Measurements from ENCODE around the gene PSME3.

PSME3 gene, protein sequence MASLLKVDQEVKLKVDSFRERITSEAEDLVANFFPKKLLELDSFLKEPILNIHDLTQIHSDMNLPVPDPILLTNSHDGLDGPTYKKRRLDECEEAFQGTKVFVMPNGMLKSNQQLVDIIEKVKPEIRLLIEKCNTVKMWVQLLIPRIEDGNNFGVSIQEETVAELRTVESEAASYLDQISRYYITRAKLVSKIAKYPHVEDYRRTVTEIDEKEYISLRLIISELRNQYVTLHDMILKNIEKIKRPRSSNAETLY
- total RNA-seq: 36.3 to 39.6 reads per million in 2 donors

DNA sequence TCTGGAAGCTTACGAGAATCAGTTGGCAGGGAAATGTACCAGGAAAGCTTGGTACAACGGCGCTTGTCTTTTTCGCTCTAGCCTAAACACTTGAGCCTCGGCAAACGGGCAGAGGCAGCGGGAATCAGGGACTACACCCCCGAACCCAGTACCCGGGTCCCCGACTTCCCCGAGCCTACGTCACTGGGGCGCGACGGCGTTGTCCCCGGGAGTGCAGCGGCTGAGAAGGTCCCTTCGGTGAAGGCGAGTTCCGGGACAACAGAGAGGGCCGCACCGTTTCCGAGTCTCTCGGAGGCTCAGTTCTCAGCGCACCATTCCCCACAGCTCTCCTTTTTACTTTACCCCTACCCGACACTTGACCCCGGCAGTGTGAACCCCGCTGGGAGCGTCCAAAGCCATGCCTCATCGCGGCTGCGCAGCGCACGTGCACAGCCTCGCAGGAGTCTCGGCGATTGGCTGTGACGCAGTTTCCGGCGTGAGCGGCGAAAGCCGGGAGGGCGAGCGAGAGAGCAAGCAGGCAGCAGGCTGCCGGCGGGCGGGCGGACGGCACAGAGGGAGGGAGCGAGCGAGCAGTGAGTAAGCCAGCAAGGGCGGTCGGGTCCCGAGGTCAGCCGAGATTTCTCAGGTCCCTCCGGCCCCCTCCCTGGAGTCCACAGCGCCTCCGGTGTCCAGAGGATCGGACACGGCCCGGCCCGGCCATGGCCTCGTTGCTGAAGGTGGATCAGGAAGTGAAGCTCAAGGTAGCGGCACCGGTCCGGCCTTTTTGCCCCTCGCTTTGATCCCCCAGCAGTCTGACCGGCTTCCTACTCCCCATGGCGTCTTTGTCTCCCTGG lies at the start of gene PSME3:
Gene PSME3 (plus strand): TSS at position 464 of the 833 bp plus-strand sequence. CDS start 235 bp downstream, at position 699.
- DNase-seq: peak; percentile 82

- DNase-seq: no peak
Observed at GRCh38 chr17:42783791-42784138, 49.4 kb upstream of the PSME3 start.

DNA sequence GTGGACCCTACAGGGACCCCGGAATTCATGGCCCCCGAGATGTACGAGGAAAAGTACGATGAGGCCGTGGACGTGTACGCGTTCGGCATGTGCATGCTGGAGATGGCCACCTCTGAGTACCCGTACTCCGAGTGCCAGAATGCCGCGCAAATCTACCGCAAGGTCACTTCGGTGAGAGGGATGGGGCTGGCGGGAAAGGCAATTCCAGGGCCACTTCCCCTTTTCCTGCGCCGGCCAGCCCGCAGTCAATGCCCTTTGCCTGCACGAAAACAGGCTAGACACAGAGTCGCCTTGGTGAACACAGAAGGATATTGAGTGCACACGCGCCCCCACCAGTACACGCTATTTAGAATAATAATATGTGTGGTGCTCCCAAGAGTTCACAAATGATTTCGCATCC lies 48.8 kb upstream of the PSME3 start:
- DNase-seq: no peak

DNA sequence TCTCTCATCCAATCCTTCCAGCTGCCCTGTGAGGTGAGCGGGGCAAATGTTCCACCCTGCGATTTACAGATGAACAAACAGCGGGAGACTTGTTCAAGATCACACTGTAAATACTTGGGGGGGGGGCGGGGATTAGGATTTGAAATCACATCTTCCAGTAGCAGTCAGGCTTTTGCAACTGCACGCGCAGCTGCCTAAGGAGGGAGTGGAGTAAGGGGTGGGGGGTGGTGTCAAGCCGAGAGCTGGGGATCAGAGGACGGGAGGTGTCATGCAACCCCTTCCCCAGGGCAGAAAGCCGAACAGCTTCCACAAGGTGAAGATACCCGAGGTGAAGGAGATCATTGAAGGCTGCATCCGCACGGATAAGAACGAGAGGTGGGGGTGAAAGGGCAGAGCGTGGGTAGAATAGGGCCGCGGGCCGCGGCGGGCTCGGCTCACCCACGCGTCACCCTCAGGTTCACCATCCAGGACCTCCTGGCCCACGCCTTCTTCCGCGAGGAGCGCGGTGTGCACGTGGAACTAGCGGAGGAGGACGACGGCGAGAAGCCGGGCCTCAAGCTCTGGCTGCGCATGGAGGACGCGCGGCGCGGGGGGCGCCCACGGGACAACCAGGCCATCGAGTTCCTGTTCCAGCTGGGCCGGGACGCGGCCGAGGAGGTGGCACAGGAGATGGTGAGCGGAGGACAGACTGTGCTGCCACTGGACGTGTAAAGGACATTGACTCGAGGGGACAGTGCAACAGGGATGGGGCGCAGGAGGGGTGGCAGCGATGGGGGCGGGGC lies 48.2 kb upstream of the PSME3 start:
- no peak for DNase-seq

- DNase-seq: no peak
Observed at GRCh38 chr17:42787266-42787665, 45.9 kb upstream of the PSME3 start.

GRCh38 chr17:42791948-42792347 lies 41.2 kb upstream of the PSME3 start:
- DNase-seq: no peak

DNA sequence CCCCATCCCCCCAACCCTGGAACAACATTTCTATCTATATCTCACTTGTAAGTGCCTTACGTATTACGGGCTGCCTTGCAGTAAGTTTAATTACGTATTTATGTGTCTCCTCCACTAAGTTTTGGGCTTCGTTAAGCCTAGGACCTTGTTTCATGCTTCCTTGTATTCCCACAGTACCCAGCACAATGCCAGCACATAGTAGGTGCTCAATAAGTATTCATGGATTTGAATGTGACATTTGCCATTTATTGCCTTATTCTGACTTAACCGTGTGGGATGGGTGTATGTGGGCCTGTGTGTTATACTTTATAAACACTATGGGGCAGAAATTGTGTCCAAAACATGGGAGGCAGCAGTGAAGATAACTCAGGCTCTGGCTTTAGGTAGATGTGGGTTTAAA lies 40.7 kb upstream of the PSME3 start:
- DNase-seq: no peak

DNA sequence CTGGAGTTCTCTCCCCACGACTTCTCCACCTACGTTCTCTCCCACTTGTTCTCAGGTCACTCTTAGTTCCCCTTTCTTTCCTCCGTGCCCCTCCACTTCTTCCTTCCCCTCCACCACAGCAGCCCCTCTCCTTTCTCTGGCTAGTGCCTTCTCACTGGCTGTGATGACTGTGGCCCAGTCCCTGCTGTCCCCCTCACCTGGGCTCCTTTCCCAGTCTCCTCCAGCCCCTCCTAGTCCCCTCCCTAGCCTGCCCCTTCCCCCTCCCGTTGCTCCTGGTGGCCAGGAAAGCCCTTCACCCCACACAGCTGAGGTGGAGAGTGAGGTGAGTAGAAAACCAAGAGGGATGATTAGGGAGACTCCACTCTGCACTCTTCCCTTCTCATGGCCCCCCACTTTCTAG lies 38.1 kb upstream of the PSME3 start:
- DNase-seq: no peak

GRCh38 chr17:42795465-42795864 lies 37.7 kb upstream of the PSME3 start:
- no peak for DNase-seq

- no peak for DNase-seq
Observed at GRCh38 chr17:42796066-42796758, 37.0 kb upstream of the PSME3 start.

- no peak for DNase-seq
Observed at GRCh38 chr17:42797067-42798007, 35.9 kb upstream of the PSME3 start.

GRCh38 chr17:42798011-42798382 lies 35.2 kb upstream of the PSME3 start:
- no peak for DNase-seq

DNA sequence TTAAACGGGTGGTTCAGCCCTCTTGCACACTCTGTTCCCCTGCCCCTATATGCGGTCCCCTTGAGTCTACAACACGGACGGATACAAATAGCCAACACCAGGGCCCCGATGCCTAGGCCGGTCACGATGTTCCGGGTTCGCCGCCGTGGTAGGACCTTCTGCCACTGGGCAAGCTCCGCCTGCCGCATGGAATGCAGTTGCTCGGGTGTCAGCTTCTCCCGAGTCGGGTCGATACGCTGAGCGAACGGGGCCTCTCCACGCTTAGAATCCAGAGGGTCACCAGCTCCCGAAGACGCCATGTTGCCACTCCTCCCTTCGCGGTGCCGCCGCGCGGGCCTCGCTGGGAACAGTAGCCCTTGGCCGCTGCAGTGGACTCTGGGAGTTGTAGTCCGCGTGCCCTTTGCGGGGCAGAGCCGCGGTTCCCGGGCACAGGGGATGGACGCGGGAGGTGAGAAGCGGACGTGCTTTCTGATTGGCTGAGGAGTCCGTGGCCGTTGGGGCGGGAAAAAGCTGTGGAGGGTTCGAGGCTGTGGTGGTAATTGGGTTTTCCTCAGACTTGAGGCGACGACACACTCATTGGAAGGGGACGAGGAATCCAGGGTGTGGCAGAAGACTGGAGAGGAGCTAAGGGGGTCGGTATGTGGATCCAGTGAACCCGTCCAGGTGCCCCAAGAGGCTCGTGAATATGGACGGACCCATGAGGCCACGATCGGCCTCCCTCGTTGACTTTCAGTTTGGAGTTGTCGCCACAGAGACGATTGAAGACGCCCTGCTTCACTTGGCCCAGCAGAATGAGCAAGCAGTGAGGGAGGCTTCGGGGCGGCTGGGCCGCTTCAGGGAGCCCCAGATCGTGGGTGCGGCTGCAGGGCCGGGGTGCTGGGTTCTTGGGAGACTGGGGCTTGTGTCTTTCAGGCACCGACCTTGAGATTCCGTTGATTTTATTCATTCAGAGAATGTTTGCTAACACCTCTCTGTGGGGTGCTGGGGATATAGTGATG lies 34.5 kb upstream of the PSME3 start, which contains the start of the genes CNTD1 and COA3:
Gene CNTD1 (plus strand): TSS at position 479 of the 998 bp plus-strand sequence. CDS start 207 bp downstream, at position 686.
Gene COA3 (minus strand): TSS at position 322 of the 998 bp plus-strand sequence. CDS start 23 bp downstream, at position 299.
- DNase-seq: peak; percentile 47

GRCh38 chr17:42803074-42803883 lies 29.9 kb upstream of the PSME3 start:
- no peak for DNase-seq

GRCh38 chr17:42804918-42805367 lies 28.3 kb upstream of the PSME3 start:
- DNase-seq: no peak

- no peak for DNase-seq
Observed at GRCh38 chr17:42806249-42806648, 26.9 kb upstream of the PSME3 start.

- no peak for DNase-seq
Observed at GRCh38 chr17:42809250-42809649, 23.9 kb upstream of the PSME3 start.

- no peak for DNase-seq
Observed at GRCh38 chr17:42814633-42815399, 18.4 kb upstream of the PSME3 start.

Measured in activated gamma-delta T cell (primary cell).